Measurements from ENCODE around the gene AOAH. TPM values are rescaled to one million over a fixed set of nuclear protein-coding genes. Genes with fewer than 3 reads are reported as not detected.
"Not testable (repeated sequence)": the region's sequence is repeated elsewhere in the genome, so short reads cannot be mapped to it uniquely, and the experiment has no call there.

The AOAH gene
- total RNA-seq, 4 donors from 2014 or later, result 0.17 to 1.8 (median 1.6) TPM

DNA sequence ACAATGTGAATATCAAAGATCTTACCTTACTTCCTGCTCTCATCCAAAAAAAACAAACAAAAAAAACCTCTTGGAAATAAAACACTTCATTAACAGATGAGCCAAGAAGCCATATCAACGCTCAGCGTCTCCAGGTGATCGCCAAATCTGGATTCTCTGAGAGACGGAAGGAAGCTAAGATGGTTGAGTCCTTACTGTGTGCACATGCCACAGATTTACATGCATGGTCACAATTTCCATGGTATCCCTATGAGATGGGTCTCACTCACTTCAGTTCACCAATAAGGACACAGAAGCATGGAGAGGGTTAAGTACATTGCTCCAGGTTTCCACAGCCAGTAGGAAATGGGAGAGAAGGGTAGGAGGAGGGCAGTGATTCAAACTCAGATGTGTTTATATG lies 1.0 kb downstream of the AOAH start:
- H3K27me3 ChIP-seq, result no peaks in the 10 kb centered on the region
- no peak for TF ChIP-seq POLR2A (IDR thresholded peaks at IDR 0.05)
- TF ChIP-seq, protein P1, sequence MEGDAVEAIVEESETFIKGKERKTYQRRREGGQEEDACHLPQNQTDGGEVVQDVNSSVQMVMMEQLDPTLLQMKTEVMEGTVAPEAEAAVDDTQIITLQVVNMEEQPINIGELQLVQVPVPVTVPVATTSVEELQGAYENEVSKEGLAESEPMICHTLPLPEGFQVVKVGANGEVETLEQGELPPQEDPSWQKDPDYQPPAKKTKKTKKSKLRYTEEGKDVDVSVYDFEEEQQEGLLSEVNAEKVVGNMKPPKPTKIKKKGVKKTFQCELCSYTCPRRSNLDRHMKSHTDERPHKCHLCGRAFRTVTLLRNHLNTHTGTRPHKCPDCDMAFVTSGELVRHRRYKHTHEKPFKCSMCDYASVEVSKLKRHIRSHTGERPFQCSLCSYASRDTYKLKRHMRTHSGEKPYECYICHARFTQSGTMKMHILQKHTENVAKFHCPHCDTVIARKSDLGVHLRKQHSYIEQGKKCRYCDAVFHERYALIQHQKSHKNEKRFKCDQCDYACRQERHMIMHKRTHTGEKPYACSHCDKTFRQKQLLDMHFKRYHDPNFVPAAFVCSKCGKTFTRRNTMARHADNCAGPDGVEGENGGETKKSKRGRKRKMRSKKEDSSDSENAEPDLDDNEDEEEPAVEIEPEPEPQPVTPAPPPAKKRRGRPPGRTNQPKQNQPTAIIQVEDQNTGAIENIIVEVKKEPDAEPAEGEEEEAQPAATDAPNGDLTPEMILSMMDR (IDR thresholded peaks at IDR 0.05 in 4 of 5, conservative IDR thresholded peaks at IDR 0.05 in 1 of 5), result no peak
- intact Hi-C loops (cut with DNase I; ENCODE audit: low total_unique reads) (no loop called here), in situ Hi-C loops (cut with MboI; ENCODE audit: low sequenced_read_pairs in 4 of 4) (no loop called here)
- no peaks in the 10 kb centered on the region for H3K4me1 ChIP-seq
- H3K9me3 ChIP-seq, result no peaks in the 10 kb centered on the region
- ATAC-seq (no peak), DNase-seq (no peak)
- H3K27ac ChIP-seq, result no peak overlapping the region
- H3K36me3 ChIP-seq, result no peaks in the 10 kb centered on the region
- H3K4me3 ChIP-seq, result no peak overlapping the region

DNA sequence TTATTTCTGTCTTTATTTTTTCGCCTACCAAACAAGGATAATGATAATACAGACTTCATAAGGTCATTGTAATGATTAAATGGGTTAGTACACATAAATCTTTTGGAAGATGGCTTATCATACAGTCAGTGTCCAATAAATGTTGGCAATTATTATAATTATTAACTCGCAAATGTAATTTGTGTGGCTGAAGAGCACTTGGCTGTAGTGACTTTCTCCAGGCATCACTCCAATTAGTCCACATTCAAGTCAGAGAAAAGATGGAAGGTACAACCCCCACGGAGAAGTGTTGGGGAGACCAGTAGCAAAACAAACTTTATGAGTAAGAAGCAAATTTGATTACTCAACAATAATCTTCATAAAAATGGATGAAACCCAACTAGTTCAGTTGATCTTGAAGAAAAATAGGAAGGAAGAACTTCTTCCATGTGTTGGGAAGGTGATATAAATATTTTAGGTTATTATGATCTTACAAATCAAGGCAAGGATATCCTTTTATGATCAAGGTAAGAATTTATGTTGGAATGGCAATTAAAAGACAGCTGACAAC lies 5.1 kb downstream of the AOAH start:
- Histone ChIP-seq H3K27ac (no peak overlapping the region), H3K4me3 (no peak overlapping the region), H3K36me3 (no peaks in the 10 kb centered on the region), H3K9me3 (no peaks in the 10 kb centered on the region), H3K4me1 (no peaks in the 10 kb centered on the region), H3K27me3 (no peaks in the 10 kb centered on the region)
- ATAC-seq (no peak), DNase-seq (no peak)
- TF ChIP-seq, protein P1 (IDR thresholded peaks at IDR 0.05 in 4 of 5, conservative IDR thresholded peaks at IDR 0.05 in 1 of 5), result no peak
- no peak for TF ChIP-seq POLR2A (IDR thresholded peaks at IDR 0.05)
- in situ Hi-C loops (cut with MboI; ENCODE audit: low sequenced_read_pairs in 4 of 4) (no loop called here), intact Hi-C loops (cut with DNase I; ENCODE audit: low total_unique reads) (no loop called here)

DNA sequence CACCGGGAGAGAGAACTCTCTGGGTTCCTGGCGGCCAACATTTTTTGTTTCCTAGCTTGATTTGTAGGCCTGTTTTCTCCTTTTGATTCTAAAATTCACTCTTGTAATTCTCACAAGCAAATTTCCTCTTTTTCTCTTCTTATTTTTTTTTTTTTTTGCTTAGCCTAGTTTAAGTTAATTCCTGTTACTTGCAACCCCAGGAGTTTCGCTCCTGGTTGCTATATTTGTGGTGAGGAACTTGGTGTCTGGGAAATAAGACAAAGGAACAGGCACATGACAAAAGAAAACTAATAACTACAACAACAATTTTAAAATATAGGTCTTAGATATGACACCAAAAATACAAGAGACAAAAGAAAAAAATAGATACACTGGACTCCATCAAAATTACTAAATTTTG lies 6.7 kb downstream of the AOAH start:
- TF ChIP-seq POLR2A (IDR thresholded peaks at IDR 0.05), result no peak
- TF ChIP-seq, protein P1 (IDR thresholded peaks at IDR 0.05 in 4 of 5, conservative IDR thresholded peaks at IDR 0.05 in 1 of 5), result no peak
- H3K27me3 ChIP-seq, result no peaks in the 10 kb centered on the region
- ATAC-seq (no peak), DNase-seq (no peak)
- intact Hi-C loops (cut with DNase I; ENCODE audit: low total_unique reads), result no loop called here
- H3K9me3 ChIP-seq, result no peaks in the 10 kb centered on the region
- in situ Hi-C loops (cut with MboI; ENCODE audit: low sequenced_read_pairs in 4 of 4), result no loop called here
- no peaks in the 10 kb centered on the region for H3K4me1 ChIP-seq
- no peak overlapping the region for H3K4me3 ChIP-seq
- no peaks in the 10 kb centered on the region for H3K36me3 ChIP-seq
- no peak overlapping the region for H3K27ac ChIP-seq

DNA sequence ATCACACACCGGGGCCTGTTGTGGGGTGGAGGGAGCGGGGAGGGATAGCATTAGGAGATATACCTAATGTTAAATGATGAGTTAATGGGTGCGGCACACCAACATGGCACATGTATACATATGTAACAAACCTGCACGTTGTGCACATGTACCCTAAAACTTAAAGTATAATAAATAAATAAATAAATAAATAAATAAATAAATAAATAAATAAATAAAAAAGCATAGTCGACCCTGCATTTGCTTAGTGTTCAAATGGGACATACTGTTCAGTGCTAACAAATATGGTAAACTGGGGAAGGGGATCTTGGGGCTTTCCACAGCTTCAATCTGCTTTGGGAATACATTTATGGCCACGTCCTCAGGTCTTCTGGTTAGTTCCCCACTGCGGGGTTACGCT lies 7.5 kb downstream of the AOAH start:
- H3K27me3 ChIP-seq; H3K27ac ChIP-seq; ATAC-seq; intact Hi-C loops (cut with DNase I; ENCODE audit: low total_unique reads); in situ Hi-C loops (cut with MboI; ENCODE audit: low sequenced_read_pairs in 4 of 4); H3K36me3 ChIP-seq; H3K4me3 ChIP-seq; H3K9me3 ChIP-seq; H3K4me1 ChIP-seq; DNase-seq: not testable (repeated sequence)

DNA sequence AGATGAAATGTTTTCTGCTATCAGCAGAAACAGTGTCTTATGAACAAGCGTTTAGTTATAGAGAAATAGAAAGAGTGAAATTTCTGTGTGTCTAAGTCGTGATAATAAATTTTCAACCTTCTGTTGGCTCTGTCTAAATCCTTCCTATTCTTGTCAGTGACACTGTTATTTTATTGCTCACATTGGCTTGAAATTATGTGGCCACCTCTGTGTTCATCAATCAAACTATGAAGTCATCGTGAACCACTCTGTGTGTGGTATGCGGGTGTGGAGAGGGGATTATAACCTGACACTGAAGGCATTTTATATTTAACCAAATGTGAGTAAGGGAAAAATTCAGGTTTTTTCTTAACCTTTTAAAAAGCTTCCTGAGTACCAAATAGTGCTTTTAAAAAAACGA lies 12.3 kb downstream of the AOAH start:
- intact Hi-C loops (cut with DNase I; ENCODE audit: low total_unique reads), result no loop called here
- H3K36me3 ChIP-seq, result no peaks in the 10 kb centered on the region
- no peaks in the 10 kb centered on the region for H3K27me3 ChIP-seq

More for the DNA sequence above, 12.3 kb downstream of the AOAH start:
- H3K4me1 ChIP-seq, result no peaks in the 10 kb centered on the region
- no peak overlapping the region for H3K4me3 ChIP-seq
- no peaks in the 10 kb centered on the region for H3K9me3 ChIP-seq
- TF ChIP-seq, protein P1 (IDR thresholded peaks at IDR 0.05 in 4 of 5, conservative IDR thresholded peaks at IDR 0.05 in 1 of 5), result no peak
- TF ChIP-seq POLR2A (IDR thresholded peaks at IDR 0.05), result no peak
- no peak overlapping the region for H3K27ac ChIP-seq
- DNase-seq (no peak), ATAC-seq (no peak)
- in situ Hi-C loops (cut with MboI; ENCODE audit: low sequenced_read_pairs in 4 of 4), result no loop called here
